Stimulated activated CD8-positive, alpha-beta memory T cell treated with anti-CD3 and anti-CD28 coated beads, Interleukin-15, amount 100 ng/mL, for 24 hours (primary cell): Measurements from ENCODE around the gene MIPOL1.

Experiments
- DNase-seq: peaks from one replicate; pipeline ENCODE4 v3.0.0-alpha.2; 2020; ENCODE audit warnings: low read depth

The MIPOL1 gene

GRCh38 chr14:37587131-37587803 is 389.5 kb downstream of the MIPOL1 start:
- no peak for DNase-seq

DNA sequence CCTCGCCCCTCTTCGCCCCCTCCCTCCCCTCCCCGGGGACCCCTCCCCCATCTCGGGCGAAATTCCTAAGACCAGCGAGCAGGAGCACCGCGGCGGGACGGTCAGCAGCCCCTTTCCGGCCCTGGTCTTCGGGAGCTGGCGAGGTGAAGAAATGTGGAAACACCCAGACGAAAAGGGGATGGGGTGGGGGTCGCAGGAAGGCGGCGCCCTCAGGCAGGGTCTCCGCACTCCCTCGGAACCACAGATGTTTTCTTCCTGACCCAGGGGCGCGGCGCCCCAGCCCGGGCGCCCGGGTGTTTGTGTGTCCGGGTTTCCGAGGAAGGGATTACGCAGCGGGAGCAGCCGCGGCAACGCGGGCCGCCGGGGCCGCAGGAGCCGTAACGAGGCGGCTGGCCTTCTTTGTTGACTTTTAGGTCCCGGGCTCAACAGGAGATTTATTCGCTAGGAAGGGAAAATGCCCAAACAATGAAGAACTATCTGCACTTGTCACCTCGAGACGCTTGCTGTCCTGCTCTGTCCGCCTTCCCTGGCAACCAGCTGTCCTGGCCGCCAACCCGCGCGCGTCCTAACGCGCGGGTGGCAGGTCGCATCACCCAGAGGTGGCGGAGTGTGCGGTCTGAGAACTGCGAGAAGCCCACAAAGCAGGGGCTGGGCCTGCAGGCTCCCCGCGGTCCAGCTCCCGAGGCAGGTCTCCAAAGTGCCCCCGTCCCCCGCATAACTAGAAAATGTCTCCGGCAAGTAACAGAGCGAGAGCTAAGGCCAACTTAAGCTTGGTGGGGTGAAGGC is 390.3 kb downstream of the MIPOL1 start:
- no peak for DNase-seq

- DNase-seq: no peak
Measured at GRCh38 chr14:37588667-37588955, 390.9 kb downstream of the MIPOL1 start.

DNA sequence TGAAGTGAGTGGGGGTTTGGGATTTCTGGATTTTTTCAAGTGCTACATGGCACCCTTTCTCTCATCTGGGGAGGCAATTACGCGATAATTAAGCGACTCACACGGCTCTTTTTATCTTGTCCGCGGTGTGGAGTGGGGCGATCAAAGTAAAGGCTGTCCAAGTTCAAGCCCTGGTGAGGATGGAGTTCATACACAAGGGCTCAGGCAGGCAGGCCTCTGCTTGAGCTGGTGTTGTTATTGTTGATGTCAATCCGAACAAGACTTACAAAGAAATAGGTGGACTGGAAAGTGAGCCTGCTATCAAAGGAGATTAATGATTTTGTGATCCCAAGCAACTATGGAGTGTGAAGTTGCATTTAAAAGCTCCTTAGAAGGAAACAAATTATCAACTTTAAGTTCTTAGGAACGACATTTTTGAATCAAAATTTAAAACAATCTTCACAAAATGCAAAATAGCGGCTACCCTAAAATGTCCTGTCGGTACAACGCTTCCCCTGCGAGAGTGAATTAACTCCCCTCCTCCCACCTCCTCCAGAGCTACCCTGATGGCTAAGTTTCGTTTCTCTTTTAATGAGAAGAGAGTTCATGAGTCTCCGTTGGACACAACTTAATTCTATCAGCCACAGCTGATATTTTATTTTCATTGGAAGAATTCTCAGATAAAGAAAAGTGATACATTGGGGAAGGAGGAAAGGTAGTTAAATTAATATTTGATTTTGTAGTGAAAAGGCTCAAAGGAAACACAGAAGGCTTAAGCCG is 391.4 kb downstream of the MIPOL1 start:
- no peak for DNase-seq

GRCh38 chr14:37589715-37590427 is 392.1 kb downstream of the MIPOL1 start:
- no peak for DNase-seq

GRCh38 chr14:37590428-37591139 is 392.8 kb downstream of the MIPOL1 start:
- no peak for DNase-seq

- no peak for DNase-seq
Measured at GRCh38 chr14:37591311-37591940, 393.7 kb downstream of the MIPOL1 start.

GRCh38 chr14:37591941-37592481 is 394.3 kb downstream of the MIPOL1 start:
- DNase-seq: no peak

- DNase-seq: no peak
Measured at GRCh38 chr14:37592482-37593408, 395.0 kb downstream of the MIPOL1 start.

GRCh38 chr14:37593511-37594237 is 395.9 kb downstream of the MIPOL1 start:
- no peak for DNase-seq

DNA sequence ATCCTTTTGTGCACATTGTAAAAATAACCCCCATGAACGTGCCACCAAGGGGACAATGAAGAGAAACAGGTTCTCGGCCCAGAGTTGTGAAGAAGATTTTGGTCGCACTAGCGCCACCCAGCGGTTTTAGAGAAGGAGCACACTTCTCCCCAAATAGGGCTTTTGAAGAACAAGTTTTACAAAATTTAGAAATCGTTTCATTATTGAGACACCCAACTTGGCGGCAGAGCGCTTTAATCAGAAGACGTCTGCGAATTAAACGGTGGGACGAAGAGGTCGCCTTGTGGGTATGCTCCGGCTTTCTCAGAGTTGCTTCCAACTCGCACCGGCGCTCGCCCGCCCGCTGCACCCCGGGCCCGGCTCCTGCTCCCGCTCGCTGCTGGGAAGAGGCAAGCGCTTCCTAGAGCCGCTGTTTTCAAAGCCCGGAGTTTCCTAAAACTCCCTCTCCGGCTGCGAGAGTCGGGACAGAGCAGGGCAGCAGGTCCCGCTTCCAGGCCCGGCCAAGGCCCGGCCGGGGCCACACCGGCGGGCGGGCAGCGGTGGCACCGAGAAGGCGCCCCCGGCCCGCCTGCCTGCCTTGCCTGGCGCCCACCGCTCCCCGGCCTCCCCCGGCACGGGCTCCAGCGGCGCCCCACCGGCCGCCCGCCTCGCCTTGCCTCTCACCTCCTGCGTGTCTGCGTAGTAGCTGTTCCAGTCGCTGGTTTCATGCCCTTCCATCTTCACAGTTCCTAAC is 396.7 kb downstream of the MIPOL1 start:
- DNase-seq: no peak

- DNase-seq: no peak
Measured at GRCh38 chr14:37594971-37595808, 397.5 kb downstream of the MIPOL1 start, which contains the start of the genes FOXA1 and TTC6. TSS of gene FOXA1 (minus strand) at chr14:37595249. CDS start at chr14:37594972, 277 bp downstream. TSS of gene TTC6 (plus strand) at chr14:37595629. CDS start at chr14:37622065, 26,436 bp downstream.

DNA sequence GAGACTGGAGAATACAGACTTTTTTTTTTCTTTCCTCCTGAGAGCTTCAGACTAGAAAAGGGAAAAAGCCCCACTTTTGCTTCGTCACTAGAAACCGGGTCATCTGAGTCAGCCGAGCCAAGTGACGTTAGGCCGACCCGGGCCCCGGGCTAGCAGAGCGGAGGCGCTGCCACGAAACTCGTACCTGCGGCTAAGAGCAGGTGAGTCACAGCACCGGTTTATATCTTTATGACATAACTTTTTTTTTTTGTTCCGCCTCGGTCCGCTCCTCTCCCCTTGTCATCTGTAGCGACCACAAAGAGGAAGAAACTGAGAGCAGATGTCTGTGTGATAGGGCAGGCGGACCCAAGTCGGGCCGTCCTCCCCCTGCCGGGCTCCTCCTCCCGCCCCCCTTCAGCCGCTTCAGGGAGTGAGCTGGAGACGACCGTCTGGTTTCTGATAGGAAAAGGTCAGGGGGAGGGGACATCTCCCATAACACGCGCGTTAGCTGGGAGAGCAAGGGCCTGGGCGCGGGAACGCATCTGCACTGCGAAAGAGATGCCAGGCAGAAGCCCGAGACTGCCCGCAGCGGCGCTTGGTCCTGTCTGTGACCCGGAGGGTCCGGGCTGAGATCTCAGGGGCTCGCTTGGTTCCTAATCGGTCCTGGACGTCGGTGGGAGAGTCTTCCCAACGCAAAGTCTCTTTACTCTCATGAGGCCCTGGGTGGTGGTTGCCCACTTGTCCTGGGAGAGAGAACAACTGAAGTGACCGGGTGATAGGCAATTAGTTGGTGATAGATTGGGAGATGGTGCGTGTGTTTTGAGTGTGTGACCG is 398.3 kb downstream of the MIPOL1 start:
- peak; percentile 23 for DNase-seq

DNA sequence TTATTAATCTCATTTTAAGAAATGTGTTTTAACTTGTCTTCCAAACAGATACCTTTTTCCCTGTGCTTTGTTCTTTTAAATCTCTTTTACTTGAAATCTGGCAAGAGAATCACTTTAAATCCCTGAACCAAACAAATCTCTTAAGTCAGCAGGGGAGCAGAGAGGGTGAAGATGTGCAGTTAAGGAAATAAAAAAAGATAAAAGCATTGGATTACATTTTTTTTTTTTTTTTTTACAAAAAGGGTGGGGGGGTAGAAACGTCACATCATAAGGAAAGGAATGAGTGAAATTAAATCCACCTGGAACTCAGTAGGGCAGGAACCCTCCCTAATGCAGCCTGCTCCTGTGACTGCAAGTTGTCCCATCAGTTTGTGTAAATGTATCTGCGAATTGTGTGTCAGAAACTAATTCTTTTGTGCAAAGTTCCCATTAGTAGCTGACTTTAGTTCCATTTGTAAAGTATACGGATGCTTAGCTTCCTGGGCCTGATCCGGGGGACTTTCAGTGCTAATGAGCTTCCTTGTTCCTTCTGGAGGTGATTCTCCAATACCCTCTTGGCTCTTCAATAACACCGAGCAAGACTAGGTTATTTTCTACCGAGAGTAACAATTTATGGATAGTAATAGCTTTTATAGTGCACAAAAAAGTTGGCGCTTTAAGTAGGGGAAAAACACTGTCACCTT is 399.2 kb downstream of the MIPOL1 start:
- DNase-seq: no peak

- DNase-seq: no peak
Measured at GRCh38 chr14:37597538-37597913, 399.8 kb downstream of the MIPOL1 start.
